Activated T-helper 17 cell treated with anti-CD3 and anti-CD28 coated beads, Interleukin-2, amount 50 U/mL, for 72 hours (primary cell): ENCODE measurements around the gene CDK17. TPM values are rescaled to one million over a fixed set of nuclear protein-coding genes. Genes with fewer than 3 reads are reported as not detected.
"Not testable (repeated sequence)": the region's sequence is repeated elsewhere in the genome, so short reads cannot be mapped to it uniquely, and the experiment has no call there.

Source experiments
- ATAC-seq: fragments of 150-1000 bp; cut with Tn5 transposase; replicated peaks from 2 replicates; pipeline ENCODE4 v1.10.0; 2021; ENCODE audit warnings: mild to moderate bottlenecking, moderate library complexity
- H3K27ac Mint-ChIP-seq: one replicate; pipeline ENCODE4 v1.8.0; 2022; ENCODE audit warnings: mixed read lengths
- H3K27me3 Mint-ChIP-seq: one replicate; pipeline ENCODE4 v1.8.0; 2022; ENCODE audit warnings: mixed read lengths
- H3K36me3 Mint-ChIP-seq: one replicate; pipeline ENCODE4 v1.8.0; 2022; ENCODE audit warnings: low read depth, mild to moderate bottlenecking, mixed read lengths
- H3K4me1 Mint-ChIP-seq: one replicate; pipeline ENCODE4 v1.8.0; 2022; ENCODE audit warnings: mixed read lengths
- H3K4me3 Mint-ChIP-seq: one replicate; pipeline ENCODE4 v1.8.0; 2022; ENCODE audit warnings: mild to moderate bottlenecking, mixed read lengths
- H3K9me3 Mint-ChIP-seq: one replicate; pipeline ENCODE4 v1.8.0; 2022; ENCODE audit warnings: mixed read lengths
- total RNA-seq, 2 donors: library from RNA; stranded (reverse); gene quantifications; one replicate each; pipeline ENCODE4 v1.2.3, GENCODE V29; 2022

The CDK17 gene
- total RNA-seq, 2 donors from 2014 or later = 28.5 to 38.1 TPM

GRCh38 chr12:96386794-96387193 is 13.4 kb downstream of the CDK17 start:
- Mint-ChIP-seq H3K9me3 (no peaks in the 10 kb centered on the region), H3K27me3 (no peaks in the 10 kb centered on the region), H3K4me1 (peaks cover 40% of the 10 kb centered on the region), H3K4me3 (peak overlapping the region; percentile 33), H3K27ac (peak overlapping the region; percentile 76), H3K36me3 (peaks cover 19% of the 10 kb centered on the region)
- ATAC-seq = no peak

- ATAC-seq = no peak
- H3K27me3 Mint-ChIP-seq = no peaks in the 10 kb centered on the region
- peak overlapping the region; percentile 49 for H3K4me3 Mint-ChIP-seq
- H3K27ac Mint-ChIP-seq = no peak overlapping the region
- H3K9me3 Mint-ChIP-seq = no peaks in the 10 kb centered on the region
- peaks cover 19% of the 10 kb centered on the region for H3K36me3 Mint-ChIP-seq
- H3K4me1 Mint-ChIP-seq = peaks cover 47% of the 10 kb centered on the region
Observed at GRCh38 chr12:96383991-96384390, 16.2 kb downstream of the CDK17 start.

- H3K27ac Mint-ChIP-seq = no peak overlapping the region
- H3K9me3 Mint-ChIP-seq = no peaks in the 10 kb centered on the region
- H3K4me3 Mint-ChIP-seq = peak overlapping the region; percentile 49
- H3K27me3 Mint-ChIP-seq = no peaks in the 10 kb centered on the region
- no peak for ATAC-seq
- peaks cover 19% of the 10 kb centered on the region for H3K36me3 Mint-ChIP-seq
- H3K4me1 Mint-ChIP-seq = peaks cover 45% of the 10 kb centered on the region
Observed at GRCh38 chr12:96383371-96383770, 16.9 kb downstream of the CDK17 start.

- not testable (repeated sequence) for H3K36me3 Mint-ChIP-seq, H3K27ac Mint-ChIP-seq, ATAC-seq
Observed at GRCh38 chr12:96379743-96380142, 20.5 kb downstream of the CDK17 start.

GRCh38 chr12:96378319-96378718 is 21.9 kb downstream of the CDK17 start:
- peak; percentile 12 for ATAC-seq
- H3K36me3 Mint-ChIP-seq = no peaks in the 10 kb centered on the region

More at GRCh38 chr12:96379743-96380142, 20.5 kb downstream of the CDK17 start:
- H3K4me3 Mint-ChIP-seq, H3K9me3 Mint-ChIP-seq, H3K27me3 Mint-ChIP-seq: not testable (repeated sequence)
- H3K4me1 Mint-ChIP-seq = peaks cover 56% of the 10 kb centered on the region

GRCh38 chr12:96376865-96377264 is 23.4 kb downstream of the CDK17 start:
- H3K27ac Mint-ChIP-seq = peak overlapping the region; percentile 95
- peak overlapping the region; percentile 92 for H3K4me3 Mint-ChIP-seq
- H3K27me3 Mint-ChIP-seq = no peaks in the 10 kb centered on the region
- peaks cover 42% of the 10 kb centered on the region for H3K4me1 Mint-ChIP-seq
- H3K9me3 Mint-ChIP-seq = no peaks in the 10 kb centered on the region
- no peaks in the 10 kb centered on the region for H3K36me3 Mint-ChIP-seq
- ATAC-seq = peak; percentile 59

More at GRCh38 chr12:96378319-96378718, 21.9 kb downstream of the CDK17 start:
- no peaks in the 10 kb centered on the region for H3K9me3 Mint-ChIP-seq
- no peaks in the 10 kb centered on the region for H3K27me3 Mint-ChIP-seq
- peak overlapping the region; percentile 95 for H3K27ac Mint-ChIP-seq
- H3K4me1 Mint-ChIP-seq = peaks cover 51% of the 10 kb centered on the region
- peak overlapping the region; percentile 92 for H3K4me3 Mint-ChIP-seq

GRCh38 chr12:96375841-96376604 is 24.2 kb downstream of the CDK17 start:
- no peaks in the 10 kb centered on the region for H3K27me3 Mint-ChIP-seq
- peaks cover 3% of the 10 kb centered on the region for H3K36me3 Mint-ChIP-seq
- peak overlapping the region; percentile 92 for H3K4me3 Mint-ChIP-seq
- ATAC-seq = no peak
- peak overlapping the region; percentile 95 for H3K27ac Mint-ChIP-seq
- H3K4me1 Mint-ChIP-seq = peaks cover 45% of the 10 kb centered on the region
- no peaks in the 10 kb centered on the region for H3K9me3 Mint-ChIP-seq

- Mint-ChIP-seq H3K9me3 (no peaks in the 10 kb centered on the region), H3K36me3 (peaks cover 5% of the 10 kb centered on the region), H3K4me3 (peak overlapping the region; percentile 25), H3K27me3 (no peaks in the 10 kb centered on the region), H3K27ac (peak overlapping the region; percentile 7), H3K4me1 (peaks cover 39% of the 10 kb centered on the region)
- ATAC-seq = no peak
Observed at GRCh38 chr12:96375170-96375569, 25.1 kb downstream of the CDK17 start.

- peaks cover 41% of the 10 kb centered on the region for H3K4me1 Mint-ChIP-seq
- H3K9me3 Mint-ChIP-seq = no peaks in the 10 kb centered on the region
- H3K27me3 Mint-ChIP-seq = no peaks in the 10 kb centered on the region
- peak overlapping the region; percentile 12 for H3K4me3 Mint-ChIP-seq
- ATAC-seq = no peak
- H3K27ac Mint-ChIP-seq = no peak overlapping the region
- H3K36me3 Mint-ChIP-seq = peaks cover 5% of the 10 kb centered on the region
Observed at GRCh38 chr12:96371790-96372699, 28.2 kb downstream of the CDK17 start.

- H3K27ac Mint-ChIP-seq = peak overlapping the region; percentile 63
- H3K4me1 Mint-ChIP-seq = peaks cover 43% of the 10 kb centered on the region
- H3K4me3 Mint-ChIP-seq = peak overlapping the region; percentile 12
- H3K9me3 Mint-ChIP-seq = no peaks in the 10 kb centered on the region
- H3K27me3 Mint-ChIP-seq = no peaks in the 10 kb centered on the region
- no peak for ATAC-seq
- peaks cover 5% of the 10 kb centered on the region for H3K36me3 Mint-ChIP-seq
Observed at GRCh38 chr12:96371138-96371789, 29.0 kb downstream of the CDK17 start.

- Mint-ChIP-seq H3K27ac (no peak overlapping the region), H3K27me3 (no peaks in the 10 kb centered on the region), H3K4me3 (no peak overlapping the region), H3K4me1 (peaks cover 34% of the 10 kb centered on the region), H3K36me3 (peaks cover 5% of the 10 kb centered on the region), H3K9me3 (no peaks in the 10 kb centered on the region)
- ATAC-seq = no peak
Observed at GRCh38 chr12:96368687-96369086, 31.6 kb downstream of the CDK17 start.

GRCh38 chr12:96368233-96368632 is 32.0 kb downstream of the CDK17 start:
- no peak for ATAC-seq
- Mint-ChIP-seq H3K36me3 (peaks cover 5% of the 10 kb centered on the region), H3K4me1 (peaks cover 34% of the 10 kb centered on the region), H3K9me3 (no peaks in the 10 kb centered on the region), H3K27ac (no peak overlapping the region), H3K27me3 (no peaks in the 10 kb centered on the region), H3K4me3 (no peak overlapping the region)

GRCh38 chr12:96366381-96366654 is 33.9 kb downstream of the CDK17 start:
- no peak for ATAC-seq
- Mint-ChIP-seq H3K4me3 (no peak overlapping the region), H3K27me3 (no peaks in the 10 kb centered on the region), H3K4me1 (peaks cover 30% of the 10 kb centered on the region), H3K27ac (no peak overlapping the region), H3K9me3 (no peaks in the 10 kb centered on the region), H3K36me3 (peaks cover 5% of the 10 kb centered on the region)

GRCh38 chr12:96365604-96366380 is 34.4 kb downstream of the CDK17 start:
- no peak for ATAC-seq
- Mint-ChIP-seq H3K9me3 (no peaks in the 10 kb centered on the region), H3K36me3 (no peaks in the 10 kb centered on the region), H3K4me1 (peaks cover 28% of the 10 kb centered on the region), H3K4me3 (no peak overlapping the region), H3K27me3 (no peaks in the 10 kb centered on the region), H3K27ac (no peak overlapping the region)
